GM12891 (cell line): ENCODE data around the gene PTPRN2.

ENCODE experiments used
- POLR2A ChIP-seq: IDR thresholded peaks from 2 replicates; pipeline ENCODE4 v1.6.1; 2011; ENCODE audit warnings: low read depth, low read length, control low read depth
- POLR2AphosphoS5 ChIP-seq: IDR thresholded peaks from 2 replicates; pipeline ENCODE4 v1.6.1; 2011; ENCODE audit warnings: low read depth, low read length, control low read depth
- SPI1 ChIP-seq: IDR thresholded peaks from 2 replicates; pipeline ENCODE4 v1.6.1; 2011; ENCODE audit warnings: low read depth, low read length, control low read depth
- TAF1 ChIP-seq: IDR thresholded peaks from 2 replicates; pipeline ENCODE4 v1.6.1; 2011; ENCODE audit warnings: low read depth, low read length, control low read depth

- no peak for TF ChIP-seq POLR2A
- TF ChIP-seq POLR2AphosphoS5, result no peak
- TF ChIP-seq TAF1, result no peak
- no peak for TF ChIP-seq SPI1
Observed at GRCh38 chr7:158400601-158401225, 186.9 kb downstream of the PTPRN2 start.
